GM19455 (cell line): ENCODE measurements around the gene OSBPL2.

Experiments used
- ATAC-seq: cut with Tn5 transposase; IDR thresholded peaks from one replicate; pipeline ENCODE4 v1.9.1; 2021; ENCODE audit not compliant: unreplicated experiment

OSBPL2 gene

DNA sequence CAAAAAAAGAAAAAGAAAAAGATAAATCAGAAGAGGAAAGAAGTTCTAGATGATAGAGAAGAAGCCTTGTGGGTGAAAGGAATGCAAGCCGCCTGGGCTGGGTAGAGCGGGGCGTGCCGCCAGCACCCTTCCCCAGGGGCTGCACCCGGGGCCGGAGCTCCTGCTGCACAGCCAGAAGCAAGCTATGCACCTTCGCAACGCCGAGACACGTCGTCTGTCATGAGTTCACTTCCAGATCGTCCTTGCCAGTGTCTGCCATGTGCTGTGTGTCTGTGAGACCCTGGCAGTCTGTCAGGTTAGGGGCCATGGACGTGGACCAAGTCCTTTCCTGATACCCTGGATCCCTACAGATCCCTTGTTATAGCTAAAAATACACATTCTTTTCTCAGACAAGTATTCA lies 38.9 kb downstream of the OSBPL2 start:
- no peak for ATAC-seq

- no peak for ATAC-seq
These were observed 42.0 kb downstream of the OSBPL2 start for GRCh38 chr20:62280303-62280702.

- ATAC-seq, result no peak
These were observed 43.0 kb downstream of the OSBPL2 start for GRCh38 chr20:62281161-62281933.

GRCh38 chr20:62282103-62282502 lies 43.8 kb downstream of the OSBPL2 start:
- no peak for ATAC-seq

GRCh38 chr20:62282877-62283503 lies 44.7 kb downstream of the OSBPL2 start:
- ATAC-seq, result no peak

DNA sequence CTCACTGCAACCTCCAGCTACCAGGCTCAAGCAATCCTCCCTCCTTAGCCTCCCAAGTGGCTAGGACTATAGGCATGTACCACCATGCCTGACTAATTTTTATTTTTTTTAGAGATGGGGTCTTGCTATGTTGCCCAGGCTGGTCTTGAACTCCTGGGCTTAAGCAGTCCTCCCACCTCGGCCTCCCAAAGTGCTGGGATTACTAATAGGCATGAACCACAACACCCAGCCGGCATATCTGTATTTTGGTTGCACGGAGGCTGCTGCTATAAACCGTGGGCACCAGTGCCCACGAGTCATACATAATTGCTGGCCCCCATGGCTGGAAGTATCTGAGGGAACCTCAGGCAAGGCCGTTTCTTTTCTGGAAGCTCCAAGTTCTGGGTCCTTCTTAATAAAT lies 46.1 kb downstream of the OSBPL2 start:
- ATAC-seq, result no peak

DNA sequence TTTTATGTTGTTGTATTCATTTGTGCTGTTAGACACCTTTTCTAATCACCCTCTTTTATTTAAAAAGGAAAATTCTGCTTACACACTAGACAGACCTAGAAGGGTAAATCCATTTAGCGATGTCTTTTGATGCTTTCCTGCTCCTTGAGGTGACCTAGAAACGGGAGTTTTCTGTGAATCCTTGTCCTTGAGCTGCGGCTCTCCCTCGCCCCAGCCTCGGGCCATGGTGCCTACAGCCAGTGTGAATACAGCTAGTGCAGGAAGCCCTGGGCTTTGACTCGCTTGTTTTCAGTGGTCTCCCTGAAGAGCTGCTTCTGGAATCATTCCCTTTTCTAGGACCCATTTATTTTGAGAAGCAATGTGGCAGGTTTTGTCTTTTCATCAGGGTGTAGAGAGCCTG lies 46.8 kb downstream of the OSBPL2 start:
- ATAC-seq, result no peak

- no peak for ATAC-seq
These were observed 47.4 kb downstream of the OSBPL2 start for GRCh38 chr20:62285722-62286121.

GRCh38 chr20:62286493-62287064 lies 48.3 kb downstream of the OSBPL2 start:
- no peak for ATAC-seq

GRCh38 chr20:62287129-62287528 lies 48.8 kb downstream of the OSBPL2 start:
- ATAC-seq, result no peak

DNA sequence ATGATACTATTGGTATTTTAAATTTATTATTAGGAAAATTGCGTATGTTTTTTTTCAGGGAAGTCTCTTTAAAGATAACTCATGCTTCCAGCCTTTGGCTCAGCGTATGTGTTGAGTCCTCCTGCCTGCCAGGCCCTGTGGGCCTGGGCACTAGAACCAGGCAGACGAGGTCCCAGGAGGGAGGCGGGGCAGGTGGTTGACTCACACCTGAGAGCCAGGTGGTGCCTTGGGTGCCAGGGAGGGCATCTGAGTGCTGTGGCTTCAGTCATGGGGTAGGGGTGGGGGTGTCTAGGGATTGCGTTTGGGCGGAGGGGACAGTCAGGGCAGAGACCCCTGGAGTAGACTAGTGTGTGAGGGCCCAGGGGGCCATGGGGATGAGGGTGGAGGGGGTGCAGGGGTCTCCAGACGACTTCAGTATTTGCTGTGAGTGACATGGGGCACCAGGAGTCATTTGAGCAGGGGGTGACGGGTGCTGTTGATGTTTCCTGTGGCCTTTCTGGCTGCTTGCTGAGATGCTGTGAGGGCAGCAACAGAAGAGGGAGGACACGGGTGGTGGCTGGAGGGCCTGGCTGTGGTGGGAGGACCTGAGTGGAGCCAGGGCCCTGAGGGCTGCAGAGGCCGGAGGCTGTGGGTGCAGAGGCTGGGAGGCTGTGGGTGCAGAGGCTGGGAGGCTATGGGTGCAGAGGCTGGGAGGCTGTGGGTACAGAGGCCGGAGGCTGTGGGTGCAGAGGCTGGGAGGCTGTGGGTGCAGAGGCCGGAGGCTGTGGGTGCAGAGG lies 49.6 kb downstream of the OSBPL2 start:
- no peak for ATAC-seq

DNA sequence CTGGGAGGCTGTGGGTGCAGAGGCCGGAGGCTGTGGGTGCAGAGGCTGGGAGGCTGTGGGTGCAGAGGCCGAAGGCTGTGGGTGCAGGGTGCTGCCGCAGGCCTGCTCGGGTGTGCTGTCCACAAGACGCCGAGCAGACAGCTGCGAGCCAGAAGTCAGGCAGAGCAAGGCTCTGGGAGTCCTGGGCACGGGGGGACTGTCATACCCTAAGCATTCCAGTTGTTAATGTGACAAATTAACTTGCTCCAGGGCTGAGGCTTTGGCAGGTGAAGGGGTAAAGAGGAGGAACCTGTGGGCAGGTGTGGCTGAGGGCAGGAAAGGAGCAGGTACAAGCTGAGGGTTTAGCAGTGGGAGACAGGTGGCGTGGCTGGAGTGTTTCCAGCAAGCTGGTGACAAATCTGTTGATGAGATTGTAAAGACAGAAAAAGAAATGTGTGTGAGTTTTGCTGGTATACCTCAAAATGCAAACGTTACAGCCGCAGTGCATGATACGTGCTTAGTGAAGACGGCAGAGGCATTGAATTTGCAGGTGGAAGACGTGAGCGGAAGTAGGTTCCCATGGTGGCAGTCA lies 50.3 kb downstream of the OSBPL2 start:
- no peak for ATAC-seq

DNA sequence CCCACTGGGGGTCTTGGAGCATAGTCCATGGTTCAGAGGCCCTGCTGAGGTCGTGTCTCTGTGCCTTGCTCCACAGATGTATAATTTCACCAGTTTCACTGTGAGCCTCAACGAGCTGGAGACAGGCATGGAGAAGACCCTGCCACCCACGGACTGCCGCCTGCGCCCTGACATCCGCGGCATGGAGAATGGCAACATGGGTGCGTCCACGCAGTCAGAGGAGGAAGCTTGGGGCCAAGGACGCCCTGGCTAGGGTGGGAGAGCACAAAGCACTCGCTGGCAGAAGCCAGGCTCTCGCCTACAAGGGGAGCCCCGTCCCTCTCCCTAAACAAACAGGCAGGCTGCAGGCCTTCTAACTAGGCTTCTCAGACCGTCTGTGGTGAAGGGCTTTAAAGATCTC lies 50.8 kb downstream of the OSBPL2 start:
- ATAC-seq, result no peak

DNA sequence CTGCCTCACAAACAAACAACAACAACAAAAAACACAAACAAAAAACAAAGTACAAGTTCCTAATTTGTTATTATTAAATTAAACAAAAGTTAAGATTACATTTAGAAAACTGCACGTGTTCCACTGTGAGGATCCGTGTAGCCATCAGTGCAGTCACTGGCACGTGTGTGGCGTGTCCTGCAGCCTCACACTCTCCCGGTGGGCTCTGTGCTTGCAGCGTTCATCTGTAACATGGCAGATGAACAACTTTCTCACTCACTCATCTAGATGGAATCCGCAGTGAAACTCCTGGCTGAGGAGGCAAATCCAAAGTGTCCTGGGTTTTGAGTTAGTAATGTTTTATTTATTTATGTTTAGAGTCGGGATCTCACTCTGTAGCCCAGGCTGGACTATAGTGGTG lies 51.6 kb downstream of the OSBPL2 start:
- no peak for ATAC-seq

GRCh38 chr20:62291251-62292066 lies 53.1 kb downstream of the OSBPL2 start:
- ATAC-seq, result no peak

DNA sequence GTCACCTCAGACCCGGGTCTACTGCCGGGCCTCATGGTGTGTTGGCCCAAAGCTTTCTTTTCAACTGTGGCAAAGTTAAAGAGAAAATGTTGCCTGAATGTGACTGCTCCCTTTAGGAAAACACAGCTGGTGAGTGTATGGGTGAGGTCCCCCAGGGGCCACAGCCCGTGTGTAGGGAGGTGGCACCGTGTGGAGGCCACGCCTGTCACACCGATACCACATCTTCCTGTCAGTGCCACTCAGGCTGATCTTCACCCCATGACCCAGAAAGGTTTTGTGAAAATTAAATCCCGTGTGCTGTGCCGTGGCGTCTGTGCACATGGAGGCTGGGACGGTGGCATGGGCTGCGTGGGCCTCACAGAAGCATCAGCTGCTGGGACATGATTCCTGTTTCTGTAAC lies 53.8 kb downstream of the OSBPL2 start:
- no peak for ATAC-seq

- no peak for ATAC-seq
These were observed 54.9 kb downstream of the OSBPL2 start for GRCh38 chr20:62293111-62293784.

- ATAC-seq, result no peak
These were observed 55.6 kb downstream of the OSBPL2 start for GRCh38 chr20:62293946-62294345.

DNA sequence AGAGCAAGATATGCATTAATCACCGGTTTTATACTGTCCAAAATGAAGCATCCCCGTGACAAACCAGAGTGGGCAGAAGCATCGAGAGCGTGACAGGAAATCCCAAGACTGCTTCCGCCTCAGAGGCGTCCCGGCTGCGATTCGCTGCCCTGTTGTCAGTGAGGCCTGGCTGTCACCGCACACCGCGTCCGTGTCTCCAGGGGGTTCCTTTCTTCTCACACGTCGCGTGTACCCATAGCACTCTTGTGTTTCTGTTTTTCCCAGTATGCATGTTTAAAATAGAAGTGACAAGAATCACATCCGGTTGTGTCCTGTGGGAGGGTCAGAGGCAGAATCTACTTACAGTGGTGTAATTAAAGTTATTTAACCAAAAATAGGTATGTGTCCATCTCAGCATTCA lies 56.2 kb downstream of the OSBPL2 start:
- no peak for ATAC-seq
